SHP77 treated with DMSO at 0.1 percent for 48 hours (cell line): ENCODE measurements around the gene UHRF1.
A peak's percentile ranks its signal among the peaks of the same experiment; 100 is the strongest.

ENCODE experiments used
- DNase-seq: peaks from one replicate; lab custom pipeline; 2025; lab: John Stamatoyannopoulos, UW

The UHRF1 gene

GRCh38 chr19:4988770-4989251, 79.5 kb downstream of the UHRF1 start:
- DNase-seq = no peak

GRCh38 chr19:4990306-4990705, 81.0 kb downstream of the UHRF1 start:
- no peak for DNase-seq

DNA sequence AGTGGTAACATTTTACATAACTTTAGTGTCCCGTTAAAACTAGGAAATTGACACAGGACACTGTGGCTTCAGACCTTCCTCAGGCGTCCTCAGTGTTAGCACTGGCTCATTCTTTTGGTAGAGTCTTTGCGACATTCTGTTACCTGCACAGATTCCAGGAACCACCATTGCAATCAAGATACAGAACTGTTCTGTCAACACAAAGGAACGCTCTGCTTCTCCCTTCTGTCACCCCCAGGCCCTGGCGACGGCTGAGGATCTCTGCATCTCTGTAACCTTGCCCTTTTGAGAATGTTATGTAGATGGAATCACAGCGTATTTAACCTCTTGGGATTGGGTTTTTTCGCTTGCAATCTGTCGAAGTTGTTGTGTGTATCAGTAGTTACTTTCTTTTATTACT, 82.2 kb downstream of the UHRF1 start:
- DNase-seq = no peak

DNA sequence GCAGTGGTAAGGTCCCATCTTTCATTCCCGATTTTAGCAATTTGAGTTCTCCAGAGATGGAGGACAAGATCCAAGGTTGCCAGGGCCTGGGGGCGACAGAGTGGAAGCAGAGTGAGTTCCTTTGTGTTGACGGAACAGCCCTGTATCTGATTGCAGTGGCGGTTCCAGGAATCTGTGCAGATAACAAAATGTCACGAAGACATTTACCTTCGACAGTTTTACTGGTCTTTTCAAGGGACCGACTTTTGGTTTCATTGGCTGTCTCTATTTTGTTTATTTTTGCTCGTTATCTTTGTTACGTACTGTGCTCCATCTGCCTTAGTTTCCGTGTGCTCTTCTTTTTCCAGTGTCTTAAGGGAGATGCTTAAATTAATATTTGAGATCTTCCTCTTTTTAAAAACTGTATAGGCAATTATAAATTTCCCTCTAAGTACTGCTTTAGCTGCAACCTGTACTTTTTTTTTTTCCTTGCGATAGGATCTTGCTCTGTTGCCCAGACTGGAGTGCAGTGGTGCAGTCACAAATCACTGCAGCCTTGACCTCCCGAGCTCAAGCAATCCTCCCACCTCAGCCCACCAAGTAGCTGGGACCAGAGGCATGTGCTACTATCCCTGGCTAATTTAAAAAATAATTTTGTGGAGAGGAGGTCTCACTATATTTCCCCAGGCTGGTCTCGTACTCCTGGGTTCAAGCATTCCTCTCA, 82.8 kb downstream of the UHRF1 start:
- DNase-seq = no peak

DNA sequence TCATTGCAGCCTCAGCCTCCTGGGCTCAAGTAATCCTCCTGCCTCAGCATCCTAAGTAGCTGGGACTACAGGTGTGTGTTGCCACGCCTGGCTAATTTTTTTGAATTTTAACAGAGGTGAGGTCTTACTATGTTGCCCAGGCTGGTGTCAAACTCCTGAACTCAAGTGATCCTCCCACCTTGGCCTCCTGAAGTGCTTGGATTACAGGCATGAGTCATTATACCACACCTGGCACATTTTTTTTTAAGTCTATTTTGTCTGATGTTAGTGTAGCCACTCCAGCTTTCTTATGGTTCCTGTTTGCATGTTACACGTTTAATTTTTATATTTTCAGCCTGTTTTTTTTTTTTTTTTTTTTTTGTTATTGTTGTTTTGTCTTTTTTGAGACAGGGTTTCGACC, 84.4 kb downstream of the UHRF1 start:
- no peak for DNase-seq

DNA sequence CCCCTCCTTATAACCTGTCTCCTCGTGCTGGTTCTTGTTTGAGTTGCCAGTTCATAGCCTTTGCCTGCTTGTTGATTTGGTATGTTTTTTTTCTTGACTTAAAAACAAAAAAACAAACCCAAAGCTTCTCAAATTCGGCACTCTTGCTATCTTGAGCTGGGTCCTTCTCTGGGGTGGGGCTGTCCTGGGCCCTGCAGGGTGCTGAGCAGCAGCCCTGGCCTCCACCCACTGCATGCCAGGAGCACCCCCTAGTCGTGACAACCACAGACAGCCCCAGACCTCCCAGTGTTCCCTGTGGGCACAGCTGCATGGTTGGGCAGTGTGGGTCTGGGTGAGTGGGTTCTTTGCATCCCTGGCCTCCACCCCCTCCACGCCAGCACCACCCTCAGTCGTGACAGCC, 87.4 kb downstream of the UHRF1 start:
- no peak for DNase-seq

GRCh38 chr19:4997297-4997696, 88.0 kb downstream of the UHRF1 start:
- DNase-seq = no peak

DNA sequence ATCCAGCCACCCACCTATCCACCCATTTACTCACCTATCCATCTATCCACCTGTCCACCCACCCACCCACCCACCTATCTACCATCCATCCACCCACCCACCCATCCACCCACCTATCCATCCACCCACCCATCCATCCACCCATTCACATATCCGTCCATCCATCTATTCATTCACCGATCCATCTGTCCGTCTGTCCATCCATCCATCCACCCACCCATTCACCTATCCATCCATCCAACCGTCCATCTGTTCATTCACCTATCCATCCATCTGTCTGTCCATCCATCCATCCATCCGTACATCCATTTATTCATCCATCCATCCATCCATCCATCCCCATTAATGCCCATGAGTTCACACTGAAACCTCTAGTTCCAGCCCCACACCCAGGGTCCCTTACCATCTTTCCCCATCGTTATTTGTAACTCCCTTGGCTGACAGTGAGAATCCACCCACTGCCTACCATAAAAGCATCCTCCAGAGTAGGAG, 90.9 kb downstream of the UHRF1 start:
- DNase-seq = no peak

DNA sequence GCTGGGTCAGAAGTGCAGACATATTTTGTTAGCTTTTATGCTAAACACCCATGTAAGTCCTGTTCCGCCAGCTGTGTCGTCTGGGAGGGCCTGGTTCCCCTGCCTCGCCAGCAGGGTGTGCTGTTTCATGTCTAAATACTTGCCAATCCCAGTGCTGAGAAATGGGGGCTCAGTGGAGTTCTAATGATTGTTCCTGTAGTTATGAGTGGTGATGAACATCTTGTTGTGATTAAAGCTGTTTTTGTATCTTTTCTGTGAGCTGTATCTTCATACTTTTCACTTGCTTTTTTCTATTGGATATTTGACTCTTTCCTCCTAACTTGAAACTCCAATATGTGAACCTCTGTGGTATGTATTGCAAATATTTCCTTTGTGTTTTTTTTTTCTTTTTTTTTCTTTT, 92.3 kb downstream of the UHRF1 start:
- DNase-seq = peak; percentile 30

DNA sequence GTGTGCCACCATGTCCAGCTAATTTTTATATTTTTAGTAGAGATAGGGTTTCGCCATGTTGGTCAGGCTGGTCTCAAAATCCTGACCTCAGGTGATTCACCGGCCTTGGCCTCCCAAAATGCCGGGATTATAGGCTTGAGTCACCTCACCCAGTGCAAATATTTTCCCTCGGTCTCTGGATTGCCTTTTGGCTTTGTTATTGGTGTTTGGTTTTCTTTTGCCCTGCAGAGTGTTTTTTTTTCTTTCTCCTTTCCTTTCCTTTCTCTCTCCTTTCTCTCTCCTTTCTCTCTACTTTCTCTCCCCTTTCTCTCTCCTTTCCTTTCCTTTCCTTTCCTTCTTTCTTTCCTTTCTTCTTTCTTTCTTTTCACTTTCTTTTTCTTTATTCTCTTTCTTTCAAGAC, 92.8 kb downstream of the UHRF1 start:
- DNase-seq = no peak

DNA sequence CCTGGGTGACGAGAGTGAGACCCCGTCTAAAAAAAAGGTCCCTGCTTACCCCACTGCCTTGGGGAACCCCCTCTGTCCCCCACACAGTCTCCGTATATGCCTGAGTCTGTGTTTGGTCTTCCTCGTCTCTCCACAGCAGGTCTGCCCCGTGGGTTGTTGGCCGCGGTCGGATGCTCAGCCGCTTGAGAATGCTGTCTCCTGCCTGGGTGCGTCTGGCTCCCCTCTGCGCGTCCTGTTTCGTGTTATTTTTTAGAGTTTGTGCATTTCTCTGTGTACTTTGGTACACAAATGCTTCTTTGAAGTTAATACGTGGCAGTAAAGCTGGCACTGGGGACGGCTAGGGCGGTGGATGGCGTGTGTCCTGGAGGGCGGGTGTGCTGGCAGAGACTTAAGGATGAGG, 94.5 kb downstream of the UHRF1 start:
- DNase-seq = no peak

DNA sequence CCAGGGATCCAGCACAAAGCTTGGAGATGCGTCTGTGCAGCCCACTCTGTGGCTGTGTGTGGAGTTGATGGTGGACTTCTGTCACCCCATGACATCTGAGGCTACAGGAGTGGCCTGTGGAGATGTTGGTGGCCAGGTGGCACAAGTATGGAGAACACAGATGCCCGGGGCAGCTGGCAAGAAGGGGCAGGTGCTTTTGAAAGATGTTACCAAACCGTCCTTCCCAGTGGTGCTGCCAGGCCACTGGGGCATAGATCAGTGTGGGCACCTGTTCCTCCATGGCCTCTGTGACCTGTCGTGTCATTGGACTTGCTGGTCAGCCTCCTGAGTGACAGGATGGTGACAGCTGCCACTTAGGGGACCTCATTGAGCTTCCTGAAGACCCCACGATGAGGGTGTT, 95.8 kb downstream of the UHRF1 start:
- DNase-seq = no peak

DNA sequence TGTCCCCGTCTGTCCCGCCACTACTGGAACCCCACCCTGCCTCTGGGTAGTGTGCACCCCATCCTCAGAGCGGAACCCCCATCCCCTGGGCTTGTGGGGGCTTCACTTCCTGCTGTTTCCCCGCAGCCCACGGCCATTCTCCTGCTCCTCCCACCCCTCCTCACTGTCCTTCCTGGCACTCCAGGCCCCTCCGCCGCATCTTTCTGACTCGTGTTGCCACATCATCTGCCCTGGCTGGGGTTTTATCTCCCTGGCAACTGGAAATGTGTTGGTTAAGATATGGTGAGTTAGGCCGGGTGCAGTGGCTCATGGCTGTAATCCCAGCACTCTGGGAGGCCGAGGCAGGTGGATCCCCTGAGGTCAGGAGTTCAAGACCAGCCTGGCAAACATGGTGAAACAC, 96.9 kb downstream of the UHRF1 start:
- no peak for DNase-seq

DNA sequence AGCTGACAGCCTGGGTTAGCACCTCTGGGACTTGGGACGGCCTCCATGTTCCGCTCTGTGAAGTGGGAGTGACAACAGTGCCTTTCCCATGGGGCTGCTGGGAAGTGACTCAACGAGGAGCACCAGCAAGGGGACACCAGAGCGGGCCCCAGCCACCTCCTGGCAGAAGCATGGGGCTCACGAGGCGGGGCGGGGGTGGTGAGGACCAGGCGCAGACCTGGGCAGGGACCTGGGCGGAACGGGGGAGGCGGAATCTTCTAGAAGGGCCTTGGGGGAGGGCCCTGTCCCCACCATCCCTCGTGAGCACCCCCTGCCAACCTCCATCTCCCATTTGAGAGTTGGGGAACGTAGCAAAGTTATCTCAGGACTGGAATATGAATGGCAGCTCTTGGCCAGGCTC, 97.5 kb downstream of the UHRF1 start:
- DNase-seq = no peak
